ENCODE results near the gene MSI2.

Gene MSI2

GRCh38 chr17:57622683-57623433, 366.5 kb downstream of the MSI2 start:
- no peak for TF ChIP-seq CTCF (IDR thresholded peaks at IDR 0.05; ENCODE audit: control insufficient read depth, extremely low read depth, insufficient read depth)
- no peak overlapping the region for H3K4me3 ChIP-seq (ENCODE audit: low read depth, low read length)
- no peak for DNase-seq (ENCODE audit: low read depth)

GRCh38 chr17:57623620-57624019, 367.3 kb downstream of the MSI2 start:
- no peak for TF ChIP-seq CTCF (IDR thresholded peaks at IDR 0.05; ENCODE audit: control insufficient read depth, extremely low read depth, insufficient read depth)
- no peak overlapping the region for H3K4me3 ChIP-seq (ENCODE audit: low read depth, low read length)
- no peak for DNase-seq (ENCODE audit: low read depth)

GRCh38 chr17:57624386-57624785, 368.1 kb downstream of the MSI2 start:
- DNase-seq (ENCODE audit: low read depth): no peak
- H3K4me3 ChIP-seq (ENCODE audit: low read depth, low read length): no peak overlapping the region
- no peak for TF ChIP-seq CTCF (IDR thresholded peaks at IDR 0.05; ENCODE audit: control insufficient read depth, extremely low read depth, insufficient read depth)

GRCh38 chr17:57625511-57625910, 369.2 kb downstream of the MSI2 start:
- no peak for DNase-seq (ENCODE audit: low read depth)
- TF ChIP-seq CTCF (IDR thresholded peaks at IDR 0.05; ENCODE audit: control insufficient read depth, extremely low read depth, insufficient read depth): no peak
- H3K4me3 ChIP-seq (ENCODE audit: low read depth, low read length): no peak overlapping the region

GRCh38 chr17:57625957-57626356, 369.6 kb downstream of the MSI2 start:
- DNase-seq (ENCODE audit: low read depth): no peak
- no peak overlapping the region for H3K4me3 ChIP-seq (ENCODE audit: low read depth, low read length)
- TF ChIP-seq CTCF (IDR thresholded peaks at IDR 0.05; ENCODE audit: control insufficient read depth, extremely low read depth, insufficient read depth): no peak

- TF ChIP-seq CTCF (IDR thresholded peaks at IDR 0.05; ENCODE audit: control insufficient read depth, extremely low read depth, insufficient read depth): no peak
- no peak for DNase-seq (ENCODE audit: low read depth)
- no peak overlapping the region for H3K4me3 ChIP-seq (ENCODE audit: low read depth, low read length)
These were observed 370.3 kb downstream of the MSI2 start for GRCh38 chr17:57626520-57627210.

Measured in LNCaP clone FGC (cell line).